B cell (primary cell): ENCODE results near the gene CYP3A4.
"Not testable (repeated sequence)": the region's sequence is repeated elsewhere in the genome, so short reads cannot be mapped to it uniquely, and the experiment has no call there.

ENCODE experiments used
- CTCF ChIP-seq: fragments of 200-600 bp; IDR thresholded peaks from one replicate; pipeline ENCODE4 v1.8.0; 2022; ENCODE audit warnings: antibody characterized with exemption, mild to moderate bottlenecking
- EZH2 ChIP-seq: IDR thresholded peaks from 2 replicates; pipeline ENCODE4 v1.6.1; 2012; ENCODE audit warnings: borderline replicate concordance, low read depth, mild to moderate bottlenecking, moderate library complexity, low read length; ENCODE audit not compliant: insufficient read depth, poor library complexity, severe bottlenecking

- TF ChIP-seq CTCF, EZH2: not testable (repeated sequence)
Observed at GRCh38 chr7:99769494-99769893, 14.5 kb downstream of the CYP3A4 start.
